ES-I3 (cell line): ENCODE data around the gene COA7.
"Not testable (repeated sequence)": the region's sequence is repeated elsewhere in the genome, so short reads cannot be mapped to it uniquely, and the experiment has no call there.

ENCODE experiments used
- H3K36me3 ChIP-seq: 2 replicates; pipeline ENCODE4 v1.6.1; 2013; ENCODE audit warnings: mild to moderate bottlenecking, low read length, control low read depth, moderate library complexity; ENCODE audit not compliant: insufficient read depth
- H3K4me1 ChIP-seq: 2 replicates; pipeline ENCODE4 v1.6.1; 2013; ENCODE audit warnings: mild to moderate bottlenecking, control low read depth, low read length; ENCODE audit not compliant: insufficient read depth
- H3K9ac ChIP-seq: 2 replicates; pipeline ENCODE4 v1.6.1; 2013; ENCODE audit warnings: low read depth, mild to moderate bottlenecking, low read length, moderate library complexity
- H3K9me3 ChIP-seq: 2 replicates; pipeline ENCODE4 v1.6.1; 2013; ENCODE audit warnings: mild to moderate bottlenecking, low read length, moderate library complexity; ENCODE audit not compliant: control insufficient read depth, insufficient read depth

COA7 gene

GRCh38 chr1:52697795-52698674 lies at the start of gene COA7:
COA7 (minus strand) TSS chr1:52698347; CDS start chr1:52698326, 21 bp downstream.
- Histone ChIP-seq H3K36me3 (no peaks in the 10 kb centered on the region), H3K9me3 (no peaks in the 10 kb centered on the region), H3K4me1 (no peaks in the 10 kb centered on the region), H3K9ac (peak within 1 kb of the TSS; percentile 98)

GRCh38 chr1:52747450-52747849 lies 49.3 kb upstream of the COA7 start:
- Histone ChIP-seq H3K36me3 (no peaks in the 10 kb centered on the region), H3K9me3 (no peaks in the 10 kb centered on the region), H3K9ac (no peak overlapping the region), H3K4me1 (peaks cover 8% of the 10 kb centered on the region)

- Histone ChIP-seq H3K9me3 (no peaks in the 10 kb centered on the region), H3K4me1 (peaks cover 8% of the 10 kb centered on the region), H3K36me3 (no peaks in the 10 kb centered on the region), H3K9ac (no peak overlapping the region)
These were observed 48.0 kb upstream of the COA7 start for GRCh38 chr1:52746189-52746588.

- Histone ChIP-seq H3K36me3 (no peaks in the 10 kb centered on the region), H3K4me1 (peaks cover 8% of the 10 kb centered on the region), H3K9me3 (no peaks in the 10 kb centered on the region), H3K9ac (no peak overlapping the region)
These were observed 43.1 kb upstream of the COA7 start for GRCh38 chr1:52741259-52741658.

- H3K4me1 ChIP-seq: peaks cover 3% of the 10 kb centered on the region
- no peaks in the 10 kb centered on the region for H3K9me3 ChIP-seq
- no peaks in the 10 kb centered on the region for H3K36me3 ChIP-seq
- no peak overlapping the region for H3K9ac ChIP-seq
These were observed 41.7 kb upstream of the COA7 start for GRCh38 chr1:52739699-52740467.

- Histone ChIP-seq H3K9ac (no peak overlapping the region), H3K4me1 (no peaks in the 10 kb centered on the region), H3K9me3 (no peaks in the 10 kb centered on the region), H3K36me3 (no peaks in the 10 kb centered on the region)
These were observed 40.7 kb upstream of the COA7 start for GRCh38 chr1:52738893-52739292.

- H3K36me3 ChIP-seq: no peaks in the 10 kb centered on the region
- H3K9ac ChIP-seq: no peak overlapping the region
- H3K9me3 ChIP-seq: no peaks in the 10 kb centered on the region
These were observed 40.0 kb upstream of the COA7 start for GRCh38 chr1:52738148-52738547.

GRCh38 chr1:52735371-52735770 lies 37.2 kb upstream of the COA7 start:
- H3K9me3 ChIP-seq, H3K4me1 ChIP-seq, H3K9ac ChIP-seq, H3K36me3 ChIP-seq: not testable (repeated sequence)

More at GRCh38 chr1:52738148-52738547, 40.0 kb upstream of the COA7 start:
- no peaks in the 10 kb centered on the region for H3K4me1 ChIP-seq

GRCh38 chr1:52733368-52733767 lies 35.2 kb upstream of the COA7 start:
- no peaks in the 10 kb centered on the region for H3K4me1 ChIP-seq
- H3K9ac ChIP-seq: no peak overlapping the region
- no peaks in the 10 kb centered on the region for H3K36me3 ChIP-seq

GRCh38 chr1:52727956-52728656 lies 30.0 kb upstream of the COA7 start:
- Histone ChIP-seq H3K9me3 (no peaks in the 10 kb centered on the region), H3K4me1 (peaks cover 5% of the 10 kb centered on the region), H3K9ac (no peak overlapping the region; the same call in 1 of the 2 replicates), H3K36me3 (no peaks in the 10 kb centered on the region)

More at GRCh38 chr1:52733368-52733767, 35.2 kb upstream of the COA7 start:
- no peaks in the 10 kb centered on the region for H3K9me3 ChIP-seq

GRCh38 chr1:52727114-52727586 lies 29.0 kb upstream of the COA7 start:
- Histone ChIP-seq H3K9ac (peak overlapping the region; percentile 57), H3K36me3 (no peaks in the 10 kb centered on the region), H3K4me1 (peaks cover 5% of the 10 kb centered on the region), H3K9me3 (no peaks in the 10 kb centered on the region)

GRCh38 chr1:52726265-52727113 lies 28.3 kb upstream of the COA7 start, which contains the start of gene ZYG11B:
ZYG11B (plus strand) TSS chr1:52726453; CDS start chr1:52726654, 201 bp downstream.
- Histone ChIP-seq H3K9ac (peak within 1 kb of the TSS; percentile 57), H3K36me3 (no peaks in the 10 kb centered on the region), H3K4me1 (peaks cover 5% of the 10 kb centered on the region), H3K9me3 (no peaks in the 10 kb centered on the region)

- Histone ChIP-seq H3K9me3 (no peaks in the 10 kb centered on the region), H3K9ac (peak overlapping the region; percentile 34; the same call in 1 of the 2 replicates), H3K36me3 (no peaks in the 10 kb centered on the region), H3K4me1 (peaks cover 5% of the 10 kb centered on the region)
These were observed 27.7 kb upstream of the COA7 start for GRCh38 chr1:52725903-52726264.
